HG03108 (cell line): ENCODE data around the gene GNA12.
A peak's percentile ranks its signal among the peaks of the same experiment; 100 is the strongest.
"Not testable (repeated sequence)": the region's sequence is repeated elsewhere in the genome, so short reads cannot be mapped to it uniquely, and the experiment has no call there.

Source experiments
- ATAC-seq: cut with Tn5 transposase; IDR thresholded peaks from one replicate; pipeline ENCODE4 v1.9.1; 2021; ENCODE audit warnings: moderate library complexity; ENCODE audit not compliant: unreplicated experiment

Gene GNA12

DNA sequence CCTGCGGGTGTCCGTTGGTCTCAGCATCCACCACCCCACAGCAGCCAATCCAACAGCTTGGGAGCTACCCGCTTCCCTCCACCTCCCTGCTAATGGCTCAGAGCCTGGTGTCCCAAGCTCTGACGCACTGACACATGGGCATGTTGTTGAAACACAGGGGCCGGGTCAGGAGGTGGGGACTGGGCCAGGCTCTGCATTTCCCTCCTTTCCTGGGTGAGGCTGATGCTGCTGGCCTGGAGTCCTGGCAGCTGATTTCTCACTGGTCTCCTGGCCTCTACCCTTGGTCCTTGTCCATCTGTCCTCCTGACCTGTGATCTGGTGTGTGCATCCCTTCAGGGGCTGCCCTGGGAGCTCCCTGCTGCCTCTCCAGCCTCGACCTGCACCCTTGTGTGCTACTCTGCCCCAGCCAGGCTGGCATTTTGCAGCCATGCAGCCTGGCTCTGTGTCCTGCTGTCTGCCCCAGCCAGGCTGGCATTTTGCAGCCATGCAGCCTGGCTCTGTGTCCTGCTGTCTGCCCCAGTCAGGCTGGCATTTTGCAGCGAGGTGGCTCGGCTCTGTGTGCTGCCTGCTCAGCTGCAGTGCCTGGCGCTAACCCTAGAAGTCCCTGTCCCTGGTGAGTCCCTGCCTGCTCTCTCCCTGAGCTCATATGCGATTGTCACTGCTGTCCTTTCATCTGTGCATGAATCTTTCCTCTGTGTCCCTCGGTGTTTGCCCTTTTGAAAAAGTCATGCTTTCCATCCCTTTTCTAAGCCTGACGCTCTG, 142.1 kb downstream of the GNA12 start:
- ATAC-seq, result no peak

DNA sequence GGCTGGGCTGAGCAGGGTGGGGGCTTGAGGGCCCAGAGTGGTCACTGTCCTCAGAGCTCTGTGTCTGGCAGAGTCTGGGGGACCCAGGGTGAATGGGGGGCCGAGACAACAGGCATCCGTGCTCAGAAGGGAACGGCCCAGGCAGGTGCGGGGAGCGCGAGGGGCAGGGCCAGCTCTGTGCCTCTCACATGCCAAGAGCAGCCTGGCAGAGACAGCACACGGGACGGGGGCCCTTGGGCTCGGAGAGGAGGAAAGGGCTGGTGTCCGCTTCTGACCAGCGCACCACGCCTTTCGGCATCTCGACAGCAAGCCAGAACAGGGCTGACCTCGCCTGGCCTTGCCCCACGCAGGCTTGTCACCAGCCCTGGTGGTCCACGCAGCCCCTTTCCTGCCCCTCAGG, 142.7 kb downstream of the GNA12 start:
- ATAC-seq, result no peak

DNA sequence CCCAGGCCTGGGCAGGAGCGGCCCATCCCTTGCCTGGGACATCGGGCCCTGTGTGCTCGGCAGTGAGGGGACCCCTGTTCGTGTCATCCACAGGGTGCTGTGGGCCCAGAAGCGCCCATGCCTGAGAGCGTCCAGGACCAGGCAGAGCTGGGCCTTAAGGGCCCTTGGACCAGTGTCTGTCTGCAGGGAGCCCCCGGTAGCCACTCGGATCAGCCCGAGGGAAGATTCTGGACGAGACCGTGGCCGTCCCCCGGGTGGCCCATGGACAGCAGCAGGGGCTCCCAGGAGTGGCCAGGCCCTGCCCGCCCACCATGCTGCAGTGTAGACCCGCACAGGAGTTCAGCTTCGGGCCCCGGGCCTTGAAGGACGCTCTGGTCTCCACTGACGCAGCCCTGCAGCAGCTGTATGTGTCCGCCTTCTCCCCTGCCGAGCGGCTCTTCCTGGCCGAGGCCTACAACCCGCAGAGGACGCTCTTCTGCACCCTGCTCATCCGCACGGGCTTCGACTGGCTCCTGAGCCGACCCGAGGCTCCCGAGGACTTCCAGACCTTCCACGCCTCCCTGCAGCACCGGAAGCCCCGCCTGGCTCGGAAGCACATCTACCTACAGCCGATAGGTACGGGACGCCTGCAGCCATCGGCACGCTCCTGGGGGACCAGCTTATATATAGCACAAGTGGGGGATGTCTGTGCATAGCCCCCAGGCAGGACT, 143.8 kb downstream of the GNA12 start:
- ATAC-seq, result no peak

DNA sequence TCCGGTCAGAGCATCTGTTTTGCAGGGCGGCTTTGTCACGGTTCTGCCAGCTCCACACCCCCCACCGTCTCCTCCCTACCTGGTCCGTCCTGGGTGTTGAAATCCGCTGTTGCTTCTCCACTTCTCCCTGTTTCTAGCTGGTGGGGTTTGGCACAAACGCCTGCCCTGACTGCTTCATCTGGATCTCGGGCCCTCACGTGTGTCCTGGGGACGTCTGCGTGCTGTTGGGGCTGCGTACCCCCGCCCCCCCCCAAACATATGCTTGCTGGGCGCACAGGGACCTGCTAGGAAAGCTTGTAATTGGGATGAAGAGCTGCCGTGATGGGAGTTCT, 144.9 kb downstream of the GNA12 start:
- no peak for ATAC-seq

DNA sequence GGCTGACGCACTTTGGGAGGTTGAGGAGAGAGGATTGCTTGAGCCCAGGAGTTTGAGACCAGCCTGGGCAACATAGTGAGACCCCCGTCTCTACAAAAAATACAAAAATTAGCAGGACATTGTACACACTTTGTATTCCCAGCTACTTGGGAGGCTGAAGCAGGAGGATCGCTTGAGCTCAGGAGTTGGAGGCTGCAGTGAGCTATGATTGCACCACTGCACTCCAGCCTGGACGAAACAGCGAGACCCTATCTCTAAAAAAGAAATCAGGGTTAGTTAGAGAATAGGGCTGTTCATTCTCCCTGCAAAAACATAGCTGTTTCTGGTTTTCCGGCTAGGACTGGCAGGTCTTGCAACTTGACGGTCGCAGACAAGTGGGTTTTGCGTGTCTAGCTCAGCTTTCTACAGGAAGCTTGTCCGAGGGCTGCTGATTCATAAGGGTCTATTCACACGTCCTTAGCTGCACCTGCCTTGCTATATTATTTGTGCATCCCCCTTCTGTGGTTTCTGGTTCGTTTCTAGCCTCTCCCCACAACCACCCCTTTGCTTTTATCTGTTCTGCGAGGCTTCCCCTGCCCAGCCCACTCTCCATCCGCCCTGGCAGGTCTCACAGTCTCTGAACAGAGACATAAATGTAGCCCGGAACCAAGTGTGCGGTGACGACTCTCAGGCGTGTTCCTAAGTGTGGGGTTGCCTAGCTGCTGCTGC, 145.4 kb downstream of the GNA12 start:
- peak; percentile 95 for ATAC-seq

DNA sequence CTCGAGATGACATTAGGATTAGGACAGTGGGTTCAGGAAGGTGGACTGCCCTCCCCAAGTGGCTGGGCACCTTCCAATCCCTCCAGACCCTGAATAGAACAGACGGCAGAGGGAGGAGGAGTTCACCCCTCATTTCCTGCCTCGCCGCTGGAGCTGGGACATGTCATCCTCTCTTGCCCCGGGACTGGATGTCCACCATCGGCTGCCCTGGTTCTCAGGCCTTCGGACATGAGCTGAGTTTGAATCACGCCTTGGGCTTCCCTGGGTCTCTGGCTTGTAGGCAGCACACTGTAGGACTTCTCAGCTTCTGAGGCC, 150.0 kb downstream of the GNA12 start:
- not testable (repeated sequence) for ATAC-seq

DNA sequence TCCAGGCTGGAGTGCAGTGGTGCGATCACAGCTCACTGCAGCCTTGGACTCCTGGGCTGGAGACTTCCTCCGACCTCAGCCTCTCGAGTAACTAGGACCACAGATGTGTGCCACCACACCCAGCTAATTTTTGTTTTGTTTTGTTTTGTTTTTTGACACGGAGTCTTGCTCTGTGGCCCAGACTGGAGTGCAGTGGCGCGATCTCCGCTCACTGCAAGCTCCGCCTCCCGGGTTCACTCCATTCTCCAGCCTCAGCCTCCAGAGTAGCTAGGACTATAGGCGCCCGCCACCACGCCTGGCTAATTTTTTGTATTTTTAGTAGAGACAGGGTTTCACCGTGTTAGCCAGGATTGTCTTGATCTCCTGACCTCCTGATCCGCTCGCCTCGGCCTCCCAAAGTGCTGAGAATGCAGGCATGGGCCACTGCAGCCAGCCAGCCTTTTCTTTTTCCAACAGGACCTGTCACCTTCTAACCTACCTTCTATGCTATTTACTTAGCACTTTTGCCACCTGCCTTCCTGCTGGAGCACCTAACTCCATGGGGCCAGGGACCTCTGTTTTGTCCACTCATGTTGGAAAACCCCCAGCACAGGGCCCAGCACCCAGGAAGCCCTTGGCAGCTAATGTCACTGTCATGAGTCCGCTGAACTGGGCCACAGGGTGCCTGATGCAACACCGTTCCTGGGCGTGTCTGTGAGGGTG, 150.5 kb downstream of the GNA12 start:
- ATAC-seq, result not testable (repeated sequence)

DNA sequence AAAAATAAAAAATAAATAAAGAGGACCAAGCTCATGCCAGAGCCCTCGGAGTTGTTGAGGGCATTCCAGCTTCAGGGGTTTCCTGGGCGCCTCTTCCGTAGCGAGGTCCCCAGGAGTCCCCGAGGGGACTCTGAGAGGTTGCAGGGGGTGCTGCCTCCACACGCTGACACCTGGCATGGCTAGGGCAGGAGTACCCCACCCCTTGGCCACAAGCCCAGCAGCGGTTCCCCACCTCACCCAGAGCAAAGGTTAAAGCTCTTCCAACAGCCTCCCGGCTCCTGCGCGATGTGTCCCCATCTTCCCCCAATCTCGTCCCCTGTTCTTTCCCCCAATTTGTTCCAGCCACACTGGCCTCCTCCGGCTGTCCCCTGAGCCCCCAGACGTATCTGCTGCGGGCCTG, 151.6 kb downstream of the GNA12 start:
- ATAC-seq, result no peak

DNA sequence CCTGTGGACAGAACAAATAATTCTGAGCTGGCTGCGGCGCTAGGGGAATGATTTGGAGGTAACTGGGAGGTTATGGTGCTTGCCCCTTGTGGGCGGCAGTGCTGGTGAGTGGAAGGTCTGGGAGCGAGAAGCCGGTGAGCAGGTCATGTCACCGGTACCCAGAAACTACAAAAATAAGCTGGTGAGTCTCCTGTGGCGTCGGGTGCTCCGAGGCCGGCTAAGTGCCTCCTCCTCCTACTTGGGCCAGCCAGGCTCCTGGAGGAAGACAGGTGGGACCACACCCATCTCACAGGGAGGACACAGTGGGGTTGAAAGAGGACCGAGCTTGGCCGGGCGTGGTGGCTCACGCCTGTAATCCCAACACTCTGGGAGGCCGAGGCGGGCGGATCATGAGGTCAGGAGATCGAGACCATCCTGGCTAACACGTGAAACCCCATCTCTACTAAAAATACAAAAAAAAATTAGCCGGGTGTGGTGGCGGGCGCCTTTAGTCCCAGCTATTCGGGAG, 152.1 kb downstream of the GNA12 start:
- not testable (repeated sequence) for ATAC-seq

DNA sequence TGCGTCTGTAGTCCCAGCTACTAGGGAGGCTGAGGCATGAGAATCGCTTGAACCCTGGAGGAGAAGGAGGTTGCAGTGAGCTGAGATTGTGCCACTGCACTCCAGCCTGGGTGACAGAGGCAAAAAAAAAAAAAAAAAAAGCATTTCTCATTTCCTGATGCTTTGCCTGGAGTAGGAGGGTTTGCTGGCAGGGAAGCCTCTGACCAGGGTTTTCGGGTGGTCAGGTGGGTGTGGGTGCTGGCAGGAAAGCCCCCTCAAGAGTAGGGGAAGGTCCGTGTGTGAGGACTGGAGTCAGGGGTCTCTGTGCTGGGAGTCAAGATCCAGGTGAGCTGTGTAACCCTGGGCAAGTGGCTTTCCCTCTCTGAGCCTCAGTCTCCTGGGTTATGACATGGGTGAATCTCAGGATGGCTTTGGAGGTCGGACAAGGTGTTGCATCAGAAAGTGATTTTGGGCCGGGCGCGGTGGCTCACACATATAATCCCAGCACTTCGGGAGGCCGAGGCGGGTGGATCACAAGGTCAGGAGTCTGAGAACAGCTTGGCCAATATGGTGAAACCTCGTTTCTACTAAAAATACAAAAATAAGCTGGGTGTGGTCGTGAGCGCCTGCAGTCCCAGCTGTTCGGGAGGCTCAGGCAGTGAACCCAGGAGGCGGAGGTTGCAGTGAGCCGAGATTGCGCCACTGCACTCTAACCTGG, 152.9 kb downstream of the GNA12 start:
- no peak for ATAC-seq

DNA sequence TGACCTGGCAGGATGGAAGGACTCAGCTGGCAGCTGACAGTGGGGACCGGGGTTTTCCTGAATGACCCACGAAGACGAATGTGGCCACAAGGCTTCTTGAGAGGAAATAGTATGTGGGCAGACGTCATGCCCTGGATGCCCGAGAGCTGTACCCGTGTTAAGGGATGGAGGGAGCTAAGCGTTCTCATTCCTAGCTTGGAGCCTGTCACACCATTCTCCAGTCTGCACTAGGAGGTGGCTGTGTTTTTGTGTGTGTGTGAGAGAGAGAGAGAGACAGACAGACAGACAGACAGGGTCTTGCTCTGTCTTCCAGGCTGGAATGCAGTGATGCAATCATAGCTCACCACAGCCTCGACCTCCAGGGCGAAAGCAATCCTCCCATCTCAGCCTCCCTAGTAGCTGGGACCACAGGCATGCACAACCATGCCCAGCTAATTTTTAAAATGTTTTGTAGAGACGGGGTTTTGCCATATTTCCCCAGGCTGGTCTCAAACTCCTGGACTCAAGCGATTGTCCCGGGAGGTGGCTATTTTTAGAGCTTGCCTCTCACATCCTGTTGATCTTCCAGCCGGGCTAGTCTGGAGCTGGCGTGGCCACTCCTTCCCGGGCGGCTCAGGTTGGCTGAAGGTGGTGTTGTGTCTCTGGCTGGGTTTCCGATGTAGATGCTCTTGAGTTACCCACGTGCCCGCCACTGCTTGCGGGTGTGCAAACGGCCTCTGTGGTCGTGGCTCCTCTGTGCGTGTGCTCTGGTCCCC, 154.0 kb downstream of the GNA12 start:
- no peak for ATAC-seq

DNA sequence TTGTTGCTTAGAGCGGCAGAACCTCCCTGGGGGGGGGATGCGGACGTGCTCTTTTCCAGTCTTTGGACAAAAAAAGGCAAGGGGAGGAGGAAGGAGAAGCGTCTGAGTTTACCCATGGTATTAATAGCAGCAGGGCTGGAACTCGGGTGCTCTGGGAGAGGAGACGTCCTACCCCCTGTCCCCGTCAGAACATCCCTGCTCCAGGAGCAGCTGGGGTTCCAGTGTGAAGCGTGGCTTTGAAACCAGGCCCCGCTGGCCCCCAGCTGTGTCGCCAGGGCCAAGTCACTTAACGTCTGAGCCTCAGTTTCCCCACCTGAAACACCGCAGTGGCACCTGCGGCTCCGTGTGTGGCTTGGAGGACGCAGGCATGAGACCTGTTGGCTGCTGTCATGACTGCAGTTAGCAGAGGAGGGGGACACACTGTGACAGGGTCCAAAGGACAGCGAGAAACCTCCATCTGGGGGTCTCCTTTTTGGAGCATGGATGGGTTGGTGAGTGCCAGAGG, 154.7 kb downstream of the GNA12 start:
- ATAC-seq, result no peak

DNA sequence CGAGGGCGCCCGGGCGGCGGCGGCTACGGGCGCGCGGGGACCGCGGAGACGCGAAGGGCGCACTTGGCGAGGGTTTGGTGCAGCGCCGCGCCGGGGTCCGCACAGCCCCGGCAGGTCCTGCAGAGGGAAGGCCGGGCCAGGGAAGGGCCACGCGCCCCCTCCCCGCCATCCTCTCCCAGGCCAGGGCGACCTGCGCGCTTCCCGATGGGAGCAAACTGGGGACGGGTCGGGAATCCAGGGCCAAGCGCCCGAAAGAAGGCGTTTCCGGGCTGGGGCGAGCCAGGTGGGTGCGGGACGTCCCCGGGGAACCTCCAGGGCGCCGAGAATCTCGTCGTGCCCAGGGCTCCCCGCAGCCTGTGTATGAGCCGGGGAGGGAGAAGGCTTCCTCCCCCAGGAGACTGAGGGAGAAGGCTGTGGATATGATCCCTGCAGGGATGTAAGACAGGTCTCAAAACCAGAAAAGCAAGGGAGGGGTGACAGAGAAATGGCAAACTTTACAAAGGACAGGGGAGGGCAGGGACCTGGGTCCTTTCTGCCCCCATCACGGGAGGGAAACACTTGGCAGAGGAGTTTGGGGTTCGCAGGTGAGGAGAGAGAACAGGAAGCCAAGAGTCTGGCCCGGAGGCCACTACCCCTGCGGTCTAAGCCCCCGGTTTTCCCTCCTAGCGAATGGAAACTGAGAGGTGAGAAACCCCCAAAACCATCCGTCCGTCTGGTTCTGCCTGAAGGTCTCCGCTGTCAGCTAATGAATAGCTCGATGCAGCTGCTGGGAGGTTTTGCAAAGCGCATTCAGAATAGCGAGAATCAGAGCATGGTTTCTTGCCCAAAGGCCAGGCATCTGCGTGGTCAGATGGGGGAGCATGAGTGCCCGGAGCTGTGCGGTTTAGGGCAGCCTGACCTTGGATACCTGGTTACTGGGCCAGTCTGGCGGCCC, 155.4 kb downstream of the GNA12 start:
- peak; percentile 84 for ATAC-seq

DNA sequence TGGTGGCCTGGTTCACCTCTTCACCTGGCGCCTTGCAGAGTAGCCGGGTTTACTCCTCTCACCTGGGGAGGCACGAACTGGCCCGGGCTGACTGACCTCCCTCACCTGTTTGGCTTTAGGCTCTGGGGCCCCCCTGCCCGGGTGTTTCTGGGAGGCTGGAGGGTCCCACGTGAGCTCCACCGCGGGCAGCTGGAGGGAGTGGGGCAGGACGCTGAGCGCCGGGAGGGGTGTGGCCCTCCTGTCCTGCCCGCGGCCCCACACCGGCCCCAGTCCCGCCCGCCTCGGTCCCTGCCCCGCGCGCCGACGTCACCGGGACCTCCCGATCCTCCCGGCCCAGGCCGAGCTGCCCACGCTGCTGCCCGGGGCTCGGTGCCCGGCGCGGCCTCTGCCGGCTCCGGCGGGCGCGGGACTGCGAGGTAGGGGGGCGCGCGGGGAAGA, 156.2 kb downstream of the GNA12 start, which contains the start of gene AMZ1:
AMZ1 (plus strand) TSS at position 322 of the 438 bp plus-strand sequence. CDS start 12,250 bp downstream, outside the sequence.
- ATAC-seq, result no peak

DNA sequence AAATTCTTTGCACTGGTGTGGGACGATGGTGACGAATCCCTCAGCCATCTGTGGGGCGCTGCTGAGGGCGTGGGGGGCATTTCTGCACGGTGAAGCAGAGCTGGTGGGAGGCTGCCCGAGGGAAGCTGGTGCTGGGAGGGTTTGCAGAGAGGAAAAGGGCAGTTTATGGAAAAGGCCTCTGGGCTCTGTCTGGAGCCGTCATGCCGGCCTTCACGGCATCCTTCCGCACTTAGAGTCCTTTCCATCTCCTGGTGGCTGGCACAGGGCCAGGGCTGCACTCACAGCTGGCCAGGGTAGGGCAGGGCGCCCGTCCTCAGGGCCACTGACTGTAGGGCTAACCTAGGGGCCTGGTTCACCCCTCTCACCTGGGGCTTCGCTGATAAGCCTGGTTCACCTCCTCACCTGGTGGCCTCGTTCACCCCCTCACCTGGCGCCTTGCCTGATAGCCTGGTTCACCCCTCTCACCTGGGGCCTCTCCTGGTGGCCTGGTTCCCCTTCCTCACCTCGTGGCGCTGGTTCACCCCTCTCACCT, 156.7 kb downstream of the GNA12 start:
- ATAC-seq, result no peak

DNA sequence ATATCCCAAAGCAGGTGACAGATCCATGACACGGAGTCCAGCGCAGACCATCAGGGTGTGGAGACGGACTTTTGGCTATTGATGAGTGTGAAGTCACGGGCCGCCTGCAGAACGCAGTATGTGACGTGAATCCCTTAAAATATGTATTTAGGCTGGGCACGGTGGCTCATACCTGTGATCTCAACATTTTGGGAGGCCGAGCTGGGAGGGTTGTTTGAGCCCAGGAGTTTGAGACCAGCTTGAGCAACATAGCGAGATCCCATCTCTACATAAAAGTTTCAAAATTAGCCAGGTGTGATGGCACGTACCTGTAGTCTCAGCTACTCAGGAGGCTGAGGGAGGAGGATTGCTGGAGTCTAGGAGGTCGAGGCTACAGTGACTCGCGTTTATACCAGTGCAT, 158.0 kb downstream of the GNA12 start:
- no peak for ATAC-seq

DNA sequence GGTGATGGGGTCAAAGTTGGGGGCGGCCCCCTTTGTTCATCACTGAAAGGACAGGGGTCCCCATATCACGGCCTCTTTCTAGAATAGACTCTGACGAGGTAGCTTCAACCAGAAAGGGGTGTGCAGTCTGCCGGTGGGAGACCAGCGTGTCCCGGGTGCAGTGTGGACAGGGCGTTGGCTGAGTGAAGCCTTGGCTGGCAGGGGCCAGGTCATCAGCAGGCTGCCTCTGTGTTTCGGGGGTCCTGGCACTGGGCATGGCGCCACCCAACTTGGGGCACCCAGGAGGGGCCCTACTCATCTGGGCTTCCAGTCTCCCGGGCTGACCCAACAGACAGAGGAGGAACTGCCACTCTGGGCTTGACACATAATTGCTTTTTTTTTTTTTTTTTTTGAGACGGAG, 159.6 kb downstream of the GNA12 start:
- no peak for ATAC-seq
